T-helper 17 cell (primary cell): ENCODE results near the gene SETX. TPM values are rescaled to one million over a fixed set of nuclear protein-coding genes. Genes with fewer than 3 reads are reported as not detected.

Source experiments
- ATAC-seq: fragments of 150-1000 bp; cut with Tn5 transposase; 2 replicates; pipeline ENCODE4 v1.10.0; 2021; ENCODE audit warnings: mild to moderate bottlenecking, moderate library complexity
- DNase-seq, 3 donors: peaks; one replicate each; pipeline versions ENCODE4 v3.0.0 to v3.0.0-alpha.2; 2020 to 2021
- H3K9me3 ChIP-seq: one replicate; pipeline ENCODE4 v1.7.0; 2013; ENCODE audit warnings: low read length, mild to moderate bottlenecking; ENCODE audit not compliant: control insufficient read depth, poor library complexity, severe bottlenecking
- H3K27ac Mint-ChIP-seq: one replicate; pipeline ENCODE4 v1.8.0; 2022; ENCODE audit warnings: mild to moderate bottlenecking, moderate library complexity, mixed read lengths
- H3K27me3 Mint-ChIP-seq: one replicate; pipeline ENCODE4 v1.8.0; 2022; ENCODE audit warnings: mixed read lengths
- H3K36me3 Mint-ChIP-seq: one replicate; pipeline ENCODE4 v1.8.0; 2022; ENCODE audit warnings: low read depth, mixed read lengths
- H3K4me1 Mint-ChIP-seq: one replicate; pipeline ENCODE4 v1.8.0; 2022; ENCODE audit warnings: mild to moderate bottlenecking, mixed read lengths
- H3K4me3 Mint-ChIP-seq: one replicate; pipeline ENCODE4 v1.8.0; 2022; ENCODE audit warnings: mild to moderate bottlenecking, moderate library complexity, mixed read lengths
- total RNA-seq, 4 donors: library from RNA in 2 of 4; stranded (reverse) in 2 of 4; gene quantifications; one replicate each; pipeline ENCODE4 v1.2.3 and lab custom pipeline; 2022 to 2026

Gene SETX
- total RNA-seq, 2 donors from 2014 or later: 56.4 to 58.3 TPM

DNA sequence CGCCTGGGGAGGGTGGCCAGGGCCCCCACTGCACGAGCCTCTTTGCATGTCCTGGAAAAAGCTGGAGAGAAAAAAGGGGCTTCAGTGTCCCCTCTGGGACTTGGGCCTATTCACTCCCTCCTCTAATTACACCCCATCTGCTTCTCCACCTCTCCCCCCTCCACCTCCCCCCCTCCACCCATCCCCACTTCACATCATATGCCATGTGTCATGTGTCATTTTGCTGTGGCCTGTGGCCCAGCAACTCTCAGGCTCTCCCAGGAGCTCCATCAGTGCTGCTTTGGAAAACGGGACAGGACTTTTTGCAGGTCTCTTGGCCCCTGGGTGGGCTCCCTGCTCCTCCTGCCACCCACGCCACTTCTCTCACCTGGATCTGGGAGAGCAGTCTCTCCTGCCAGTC, 124.2 kb downstream of the SETX start:
- Mint-ChIP-seq H3K4me1 (peaks cover 2% of the 10 kb centered on the region), H3K27me3 (peaks cover 27% of the 10 kb centered on the region), H3K27ac (no peak overlapping the region), H3K36me3 (peaks cover 2% of the 10 kb centered on the region), H3K4me3 (no peak overlapping the region)
- DNase-seq: no peak
- H3K9me3 ChIP-seq: no peaks in the 10 kb centered on the region
- no peak for ATAC-seq

DNA sequence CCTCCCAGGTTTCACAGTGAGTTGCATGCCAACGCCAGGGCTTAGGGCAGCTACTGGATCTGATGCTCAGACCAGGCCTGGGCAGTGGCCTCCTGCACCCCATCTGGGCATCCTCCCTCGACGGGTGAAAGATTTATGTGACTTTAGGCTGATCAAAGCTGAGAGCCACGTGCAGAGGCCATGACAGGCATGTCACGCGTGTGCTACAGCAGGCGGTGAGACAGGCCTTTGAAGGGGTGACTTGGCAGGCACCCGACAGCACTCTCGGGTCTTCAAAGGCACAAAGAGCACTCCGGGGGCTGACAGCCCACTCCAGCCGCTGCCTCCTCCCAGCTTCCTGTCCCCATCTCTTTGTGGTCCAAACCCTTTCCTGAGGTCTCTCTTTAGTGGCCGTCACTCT, 126.7 kb downstream of the SETX start:
- ATAC-seq (no peak), DNase-seq (no peak)
- no peaks in the 10 kb centered on the region for H3K9me3 ChIP-seq
- Mint-ChIP-seq H3K4me3 (no peak overlapping the region), H3K27me3 (peaks cover 27% of the 10 kb centered on the region), H3K4me1 (peaks cover 2% of the 10 kb centered on the region), H3K27ac (no peak overlapping the region), H3K36me3 (peaks cover 2% of the 10 kb centered on the region)

DNA sequence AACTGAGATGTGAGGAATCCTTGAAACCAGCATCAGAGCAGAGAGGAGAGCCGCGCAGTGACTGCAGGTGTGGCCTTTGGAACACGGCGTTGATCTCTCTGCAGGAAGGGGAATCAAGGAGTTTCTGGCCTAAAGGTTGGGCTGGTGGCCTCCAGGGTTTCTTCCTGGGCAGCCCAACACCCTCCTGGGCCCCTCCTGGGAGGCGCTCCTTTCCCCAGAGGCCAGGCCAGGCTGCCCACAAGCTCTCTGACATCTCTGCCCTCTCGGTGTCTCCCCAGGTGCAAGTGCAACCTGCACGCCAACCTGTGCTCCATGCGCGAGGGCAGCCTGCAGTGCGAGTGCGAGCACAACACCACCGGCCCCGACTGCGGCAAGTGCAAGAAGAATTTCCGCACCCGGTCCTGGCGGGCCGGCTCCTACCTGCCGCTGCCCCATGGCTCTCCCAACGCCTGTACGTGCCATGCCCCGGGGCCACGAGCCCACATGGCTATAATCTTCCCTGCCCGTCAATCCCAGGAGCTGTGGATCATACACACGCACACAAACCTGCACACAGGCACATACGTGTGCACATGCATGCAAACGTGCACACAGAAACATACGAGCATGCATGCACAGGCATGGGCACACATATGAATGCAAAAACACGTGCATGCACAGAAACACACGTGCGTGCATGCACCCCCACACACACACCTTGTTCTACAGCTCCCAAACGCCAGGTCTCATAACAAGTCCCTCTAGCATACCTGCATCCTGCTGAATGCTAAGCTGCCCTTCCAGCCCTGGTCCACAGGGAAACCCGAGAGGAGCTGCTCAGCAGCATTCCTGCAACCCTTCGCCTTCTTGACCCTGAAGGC, 128.0 kb downstream of the SETX start:
- peaks cover 2% of the 10 kb centered on the region for H3K4me1 Mint-ChIP-seq
- no peaks in the 10 kb centered on the region for H3K9me3 ChIP-seq
- H3K4me3 Mint-ChIP-seq: no peak overlapping the region
- DNase-seq (no peak), ATAC-seq (no peak)
- H3K36me3 Mint-ChIP-seq: peaks cover 2% of the 10 kb centered on the region
- H3K27me3 Mint-ChIP-seq: peaks cover 39% of the 10 kb centered on the region
- H3K27ac Mint-ChIP-seq: peak overlapping the region; percentile 60

DNA sequence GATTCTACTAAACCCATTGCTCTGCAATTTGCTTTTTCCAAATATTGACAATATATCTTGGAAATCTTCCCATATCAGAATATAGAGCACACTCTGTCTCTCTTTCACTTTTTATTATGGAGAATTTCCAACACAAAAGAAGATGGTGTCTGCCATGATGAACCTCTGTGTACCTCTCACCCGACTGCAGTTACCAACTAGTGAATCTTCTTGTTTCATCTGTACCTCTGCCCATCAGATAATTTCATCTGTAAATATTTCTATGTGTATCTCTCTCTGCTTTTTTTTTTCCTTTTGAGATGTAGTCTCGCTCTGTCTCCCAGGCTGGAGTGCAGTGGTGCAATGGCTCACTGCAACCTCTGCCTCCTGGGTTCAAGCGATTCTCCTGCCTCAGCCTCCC, 130.1 kb downstream of the SETX start:
- peaks cover 2% of the 10 kb centered on the region for H3K36me3 Mint-ChIP-seq
- H3K27ac Mint-ChIP-seq: no peak overlapping the region
- peaks cover 42% of the 10 kb centered on the region for H3K27me3 Mint-ChIP-seq
- ATAC-seq (no peak), DNase-seq (no peak)
- no peak overlapping the region for H3K4me3 Mint-ChIP-seq
- H3K4me1 Mint-ChIP-seq: peaks cover 2% of the 10 kb centered on the region
- H3K9me3 ChIP-seq: no peaks in the 10 kb centered on the region

DNA sequence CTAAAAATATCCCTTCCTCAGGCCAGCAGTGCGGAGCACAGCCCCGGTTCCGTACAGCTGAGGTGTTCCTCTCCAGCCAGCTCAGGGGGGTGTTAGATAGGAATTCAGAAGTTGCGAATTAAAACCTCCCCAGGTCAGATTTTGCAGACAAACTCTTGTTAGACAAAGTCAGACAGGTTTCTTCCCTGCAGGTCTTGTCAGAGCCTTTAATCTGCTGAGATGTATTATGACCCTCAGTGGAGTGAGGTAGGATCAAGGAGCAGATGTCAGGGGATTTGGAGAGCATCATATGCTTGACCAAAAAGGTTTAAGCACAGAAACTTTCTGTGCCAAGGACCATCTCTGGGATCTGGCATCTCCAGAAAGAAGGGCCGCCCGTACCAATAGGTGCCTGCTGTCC, 132.8 kb downstream of the SETX start:
- DNase-seq (no peak), ATAC-seq (no peak)
- H3K4me3 Mint-ChIP-seq: no peak overlapping the region
- H3K27me3 Mint-ChIP-seq: peaks cover 27% of the 10 kb centered on the region
- H3K36me3 Mint-ChIP-seq: peaks cover under 1% of the 10 kb centered on the region
- no peak overlapping the region for H3K27ac Mint-ChIP-seq
- H3K9me3 ChIP-seq: no peaks in the 10 kb centered on the region
- H3K4me1 Mint-ChIP-seq: peaks cover 2% of the 10 kb centered on the region

DNA sequence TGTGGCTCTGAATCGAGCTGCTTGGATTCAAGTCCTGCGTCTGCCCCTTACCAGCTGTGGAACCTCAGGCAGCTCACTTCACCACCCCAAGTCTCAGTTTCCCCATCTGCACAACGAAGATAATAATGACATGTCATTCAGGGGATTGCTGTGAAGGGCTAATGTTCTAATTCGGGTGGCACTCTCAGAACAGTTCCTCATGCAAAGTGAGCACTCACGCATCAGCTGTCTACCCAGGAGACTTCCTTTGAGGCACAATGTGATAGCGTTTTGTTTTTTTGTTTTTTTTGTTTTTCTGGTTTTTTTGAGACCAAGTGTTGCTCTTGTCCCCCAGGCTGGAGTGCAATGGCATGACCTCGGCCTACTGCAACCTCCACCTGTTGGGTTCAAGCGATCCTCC, 136.6 kb downstream of the SETX start:
- H3K9me3 ChIP-seq: no peaks in the 10 kb centered on the region
- peaks cover under 1% of the 10 kb centered on the region for H3K4me1 Mint-ChIP-seq
- no peak overlapping the region for H3K27ac Mint-ChIP-seq
- H3K27me3 Mint-ChIP-seq: peaks cover 25% of the 10 kb centered on the region
- H3K36me3 Mint-ChIP-seq: no peaks in the 10 kb centered on the region
- no peak overlapping the region for H3K4me3 Mint-ChIP-seq
- DNase-seq (no peak), ATAC-seq (no peak)

DNA sequence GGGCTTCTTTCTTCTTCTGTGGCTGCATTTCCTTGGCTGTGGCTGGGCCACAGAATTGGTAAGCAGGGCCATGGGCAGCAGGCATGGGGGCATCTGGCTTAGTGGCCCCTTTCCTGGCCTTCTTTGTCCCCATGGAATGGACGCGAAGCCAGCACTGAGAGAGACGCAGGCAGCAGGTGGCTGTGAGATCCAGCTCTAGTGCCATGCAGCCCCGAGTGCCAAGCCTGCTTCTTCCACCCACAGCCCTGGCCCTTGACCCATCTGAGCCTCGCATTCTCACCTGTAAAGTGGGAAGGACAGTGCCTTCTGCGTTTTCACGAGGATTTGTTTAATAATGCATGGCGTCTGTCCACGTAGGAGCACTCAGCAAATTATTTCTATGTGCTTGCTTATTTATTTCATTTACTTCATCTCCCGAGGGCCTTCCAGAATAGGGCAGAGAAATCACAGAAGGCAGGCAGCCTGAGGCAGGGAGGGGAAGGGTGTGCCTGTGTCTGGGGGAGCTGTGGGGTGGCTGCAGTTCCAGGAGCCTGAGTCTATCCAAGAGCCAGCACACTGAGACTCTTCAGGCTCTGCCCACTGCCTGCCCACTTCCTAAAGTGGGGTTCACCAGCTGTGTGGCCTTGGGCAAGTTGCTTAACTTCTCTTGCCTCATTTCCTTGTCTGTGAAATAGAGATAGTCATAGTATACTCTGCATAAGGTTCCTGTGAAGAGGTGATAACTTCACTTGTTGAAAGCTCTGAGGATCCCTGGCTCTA, 137.7 kb downstream of the SETX start:
- no peaks in the 10 kb centered on the region for H3K9me3 ChIP-seq
- DNase-seq (no peak), ATAC-seq (no peak)
- Mint-ChIP-seq H3K4me3 (no peak overlapping the region), H3K27me3 (peaks cover 20% of the 10 kb centered on the region), H3K4me1 (peaks cover 2% of the 10 kb centered on the region), H3K36me3 (peaks cover 3% of the 10 kb centered on the region), H3K27ac (no peak overlapping the region)

DNA sequence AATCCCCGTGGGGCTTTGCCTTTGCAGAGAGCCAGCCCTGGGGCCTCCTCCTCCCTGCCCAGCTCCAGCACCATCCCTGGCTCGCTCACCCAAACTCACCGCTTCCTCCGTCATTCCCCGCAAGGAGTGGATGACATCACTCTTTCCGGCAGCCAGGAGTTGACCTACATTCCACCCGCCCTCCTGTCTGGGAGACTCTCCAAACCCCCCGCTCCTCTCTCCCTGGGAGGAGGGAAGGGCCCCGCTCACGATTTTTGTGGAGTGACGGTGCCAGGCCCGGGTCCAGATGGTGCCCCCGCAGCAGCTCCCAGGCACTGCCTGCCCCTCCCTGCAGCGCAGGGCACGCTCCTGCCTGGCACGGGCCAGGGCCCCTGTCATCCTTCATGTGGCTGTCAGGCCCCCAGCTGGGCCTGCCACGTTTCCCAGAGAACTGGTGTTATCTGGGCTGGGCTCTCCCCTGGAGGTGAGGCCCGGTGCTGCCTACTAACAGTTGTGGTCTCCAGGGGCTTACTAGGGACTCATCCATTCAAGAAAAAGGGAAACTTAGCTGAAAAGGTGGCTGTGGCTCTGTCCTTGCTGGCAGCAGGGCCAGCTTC, 140.7 kb downstream of the SETX start:
- no peaks in the 10 kb centered on the region for H3K9me3 ChIP-seq
- no peak overlapping the region for H3K4me3 Mint-ChIP-seq
- H3K4me1 Mint-ChIP-seq: peaks cover 2% of the 10 kb centered on the region
- no peak for ATAC-seq
- peaks cover 15% of the 10 kb centered on the region for H3K27me3 Mint-ChIP-seq
- H3K36me3 Mint-ChIP-seq: peaks cover 3% of the 10 kb centered on the region
- DNase-seq: no peak
- no peak overlapping the region for H3K27ac Mint-ChIP-seq

DNA sequence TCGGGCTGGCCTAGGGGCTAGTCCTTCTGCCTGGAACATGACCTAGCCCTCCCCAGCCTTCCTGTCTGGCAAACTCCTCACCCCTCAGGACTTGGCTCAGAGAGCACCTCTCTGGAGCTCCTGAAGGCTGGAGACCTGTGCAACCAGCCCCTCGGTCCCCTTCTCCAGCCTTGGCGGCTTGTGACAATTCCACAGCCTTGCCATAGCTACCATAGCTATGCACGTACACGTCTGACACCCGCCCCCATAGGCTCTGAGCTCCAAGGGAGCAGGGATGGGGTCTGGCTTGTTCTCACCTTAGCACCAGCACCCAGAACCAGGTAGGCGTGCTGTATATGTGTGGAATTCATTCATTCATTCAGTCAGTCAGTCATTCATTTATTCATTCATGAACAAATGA, 143.2 kb downstream of the SETX start:
- H3K27me3 Mint-ChIP-seq: peaks cover 36% of the 10 kb centered on the region
- H3K4me3 Mint-ChIP-seq: no peak overlapping the region

More for the DNA sequence above, 143.2 kb downstream of the SETX start:
- DNase-seq (no peak), ATAC-seq (no peak)
- no peaks in the 10 kb centered on the region for H3K9me3 ChIP-seq
- H3K27ac Mint-ChIP-seq: no peak overlapping the region
- peaks cover 5% of the 10 kb centered on the region for H3K36me3 Mint-ChIP-seq
- peaks cover 5% of the 10 kb centered on the region for H3K4me1 Mint-ChIP-seq

Other genes with a start within 250 kb of the SETX start
- gene NTNG2, start 192.9 kb downstream of the SETX start, total RNA-seq: 1 to 10 TPM; 3.3 to 3.6 TPM
- gene TTF1, start 51.9 kb upstream of the SETX start, total RNA-seq: 10 to 100 TPM; 12.9 to 15.5 TPM
- not detected for gene CFAP77, start 55.2 kb upstream of the SETX start, total RNA-seq
- gene BARHL1, start 227.6 kb upstream of the SETX start, total RNA-seq: not detected